ENCODE results near the gene LRRC34.

Gene LRRC34

GRCh38 chr3:169787120-169787519 is 25.6 kb downstream of the LRRC34 start:
- TF ChIP-seq, protein P1, sequence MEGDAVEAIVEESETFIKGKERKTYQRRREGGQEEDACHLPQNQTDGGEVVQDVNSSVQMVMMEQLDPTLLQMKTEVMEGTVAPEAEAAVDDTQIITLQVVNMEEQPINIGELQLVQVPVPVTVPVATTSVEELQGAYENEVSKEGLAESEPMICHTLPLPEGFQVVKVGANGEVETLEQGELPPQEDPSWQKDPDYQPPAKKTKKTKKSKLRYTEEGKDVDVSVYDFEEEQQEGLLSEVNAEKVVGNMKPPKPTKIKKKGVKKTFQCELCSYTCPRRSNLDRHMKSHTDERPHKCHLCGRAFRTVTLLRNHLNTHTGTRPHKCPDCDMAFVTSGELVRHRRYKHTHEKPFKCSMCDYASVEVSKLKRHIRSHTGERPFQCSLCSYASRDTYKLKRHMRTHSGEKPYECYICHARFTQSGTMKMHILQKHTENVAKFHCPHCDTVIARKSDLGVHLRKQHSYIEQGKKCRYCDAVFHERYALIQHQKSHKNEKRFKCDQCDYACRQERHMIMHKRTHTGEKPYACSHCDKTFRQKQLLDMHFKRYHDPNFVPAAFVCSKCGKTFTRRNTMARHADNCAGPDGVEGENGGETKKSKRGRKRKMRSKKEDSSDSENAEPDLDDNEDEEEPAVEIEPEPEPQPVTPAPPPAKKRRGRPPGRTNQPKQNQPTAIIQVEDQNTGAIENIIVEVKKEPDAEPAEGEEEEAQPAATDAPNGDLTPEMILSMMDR (IDR thresholded peaks at IDR 0.05; ENCODE audit: control insufficient read depth, insufficient read depth, low read depth, low read length, missing control alignments): no peak
- DNase-seq (ENCODE audit: low read depth): no peak
- no peak overlapping the region for H3K4me3 ChIP-seq (ENCODE audit: control insufficient read depth, low read depth, low read length)

DNA sequence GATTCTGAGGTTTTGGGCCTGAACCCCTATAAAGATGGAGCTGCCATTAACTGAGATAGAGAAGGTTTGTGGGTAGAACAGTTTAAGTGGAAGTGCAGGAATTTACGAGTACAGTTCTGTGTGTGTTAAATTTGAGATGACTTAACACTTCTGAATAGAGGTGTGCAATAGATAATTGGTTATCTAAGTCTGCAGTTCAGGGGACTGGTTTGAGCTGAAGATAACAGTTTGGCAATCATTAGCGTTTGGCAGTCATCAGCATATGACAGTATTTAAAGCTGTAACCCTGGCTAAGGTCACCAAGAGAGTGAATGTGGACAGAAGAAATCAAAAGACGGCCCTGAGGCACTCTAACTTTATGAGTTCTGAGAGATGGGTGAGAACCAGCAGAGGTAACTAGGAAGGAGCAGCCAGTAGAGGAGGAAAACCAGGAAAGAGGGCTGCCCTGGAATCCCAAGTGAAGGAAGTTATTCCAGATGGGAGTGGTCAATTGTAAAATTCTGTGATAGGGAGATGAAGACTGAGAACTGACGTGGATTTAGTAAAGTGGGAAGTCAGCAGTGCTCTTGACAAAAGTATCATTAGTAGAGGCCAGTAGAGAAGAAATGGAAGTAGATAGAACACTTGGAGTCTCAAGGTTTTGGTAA is 31.4 kb downstream of the LRRC34 start:
- TF ChIP-seq, protein P1 (IDR thresholded peaks at IDR 0.05; ENCODE audit: control insufficient read depth, insufficient read depth, low read depth, low read length, missing control alignments): no peak
- DNase-seq (ENCODE audit: low read depth): no peak
- no peak overlapping the region for H3K4me3 ChIP-seq (ENCODE audit: control insufficient read depth, low read depth, low read length)

DNA sequence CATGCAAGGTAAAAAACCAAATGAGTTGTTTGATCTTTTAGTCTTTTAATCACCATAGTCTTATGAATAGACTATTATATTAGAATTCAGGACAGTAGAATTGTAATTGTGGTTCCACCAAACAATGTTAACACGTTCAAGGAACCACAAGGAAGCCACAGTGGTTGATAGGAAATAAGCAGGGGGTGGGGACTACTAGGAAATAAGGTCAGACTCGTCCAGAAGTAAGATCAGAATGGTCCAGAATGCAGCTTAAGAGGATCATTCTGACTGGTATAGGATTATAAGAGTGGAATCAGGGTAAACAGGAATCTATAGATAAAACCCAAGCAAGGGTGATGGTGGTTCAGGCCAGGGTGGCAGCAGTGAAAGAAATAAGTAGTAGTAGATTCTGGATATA is 32.0 kb downstream of the LRRC34 start:
- no peak overlapping the region for H3K4me3 ChIP-seq (ENCODE audit: control insufficient read depth, low read depth, low read length)
- DNase-seq (ENCODE audit: low read depth): no peak
- TF ChIP-seq, protein P1 (IDR thresholded peaks at IDR 0.05; ENCODE audit: control insufficient read depth, insufficient read depth, low read depth, low read length, missing control alignments): no peak

GRCh38 chr3:169777822-169778221 is 34.9 kb downstream of the LRRC34 start:
- H3K4me3 ChIP-seq (ENCODE audit: control insufficient read depth, low read depth, low read length): no peak overlapping the region
- TF ChIP-seq, protein P1 (IDR thresholded peaks at IDR 0.05; ENCODE audit: control insufficient read depth, insufficient read depth, low read depth, low read length, missing control alignments): no peak
- DNase-seq (ENCODE audit: low read depth): no peak

- DNase-seq (ENCODE audit: low read depth): no peak
- H3K4me3 ChIP-seq (ENCODE audit: control insufficient read depth, low read depth, low read length): peak overlapping the region; percentile 100
- TF ChIP-seq, protein P1 (IDR thresholded peaks at IDR 0.05; ENCODE audit: control insufficient read depth, insufficient read depth, low read depth, low read length, missing control alignments): no peak
Measured at GRCh38 chr3:169774186-169774585, 38.5 kb downstream of the LRRC34 start.

GRCh38 chr3:169772897-169773816 is 39.5 kb downstream of the LRRC34 start, which contains the start of gene MYNN:
Gene MYNN (plus strand): TSS chr3:169773396. CDS start chr3:169774296, 900 bp downstream.
- TF ChIP-seq, protein P1 (IDR thresholded peaks at IDR 0.05; ENCODE audit: control insufficient read depth, insufficient read depth, low read depth, low read length, missing control alignments): no peak
- peak within 1 kb of the TSS; percentile 100 for H3K4me3 ChIP-seq (ENCODE audit: control insufficient read depth, low read depth, low read length)
- DNase-seq (ENCODE audit: low read depth): peak; percentile 41
